Measurements from ENCODE around the gene OGA.

The OGA gene

GRCh38 chr10:101835362-101835761 is 17.1 kb upstream of the OGA start:
- no peak for DNase-seq

- DNase-seq: no peak
Measured at GRCh38 chr10:101834341-101834740, 16.1 kb upstream of the OGA start.

- DNase-seq: no peak
Measured at GRCh38 chr10:101833466-101833865, 15.2 kb upstream of the OGA start.

GRCh38 chr10:101832325-101832771 is 14.1 kb upstream of the OGA start:
- no peak for DNase-seq

GRCh38 chr10:101831169-101831811 is 13.0 kb upstream of the OGA start:
- no peak for DNase-seq

- peak; percentile 92 for DNase-seq
Measured at GRCh38 chr10:101830322-101831168, 12.3 kb upstream of the OGA start.

- peak; percentile 44 for DNase-seq
Measured at GRCh38 chr10:101829561-101830315, 11.5 kb upstream of the OGA start.

GRCh38 chr10:101828766-101829551 is 10.7 kb upstream of the OGA start:
- no peak for DNase-seq

- DNase-seq: no peak
Measured at GRCh38 chr10:101827919-101828600, 9.8 kb upstream of the OGA start.

GRCh38 chr10:101826852-101827434 is 8.7 kb upstream of the OGA start:
- no peak for DNase-seq

GRCh38 chr10:101824736-101825135 is 6.5 kb upstream of the OGA start:
- no peak for DNase-seq

- no peak for DNase-seq
Measured at GRCh38 chr10:101818872-101819633, 809 bp upstream of the OGA start.

- DNase-seq: peak; percentile 47
Measured at GRCh38 chr10:101817337-101818118, 716 bp downstream of the OGA start.

- no peak for DNase-seq
Measured at GRCh38 chr10:101816913-101817336, 1.3 kb downstream of the OGA start.

- no peak for DNase-seq
Measured at GRCh38 chr10:101816376-101816775, 1.9 kb downstream of the OGA start.

GRCh38 chr10:101814466-101815071 is 3.7 kb downstream of the OGA start:
- DNase-seq: no peak

GRCh38 chr10:101812606-101813005 is 5.6 kb downstream of the OGA start:
- DNase-seq: no peak

- DNase-seq: no peak
Measured at GRCh38 chr10:101807158-101807557, 11.1 kb downstream of the OGA start.

- no peak for DNase-seq
Measured at GRCh38 chr10:101803511-101803910, 14.7 kb downstream of the OGA start.
